HT1080 (cell line): ENCODE measurements around the gene COG4. TPM values are rescaled to one million over a fixed set of nuclear protein-coding genes. Genes with fewer than 3 reads are reported as not detected.

Experiments
- DNase-seq: peaks from one replicate; pipeline ENCODE4 v3.0.0-alpha.2; 2015; ENCODE audit warnings: low read depth
- total RNA-seq: library from RNA; depleted of rRNA; stranded (reverse); fragments of >200 nt; shearing (Covaris generic); gene quantifications from 2 replicates; pipeline ENCODE4 v1.2.3, GENCODE V29; 2014

COG4 gene
- total RNA-seq, 1 experiment from 2014 or later, result 52.8 TPM

- no peak for DNase-seq
Observed at GRCh38 chr16:70480127-70481105, 42.9 kb downstream of the COG4 start.

DNA sequence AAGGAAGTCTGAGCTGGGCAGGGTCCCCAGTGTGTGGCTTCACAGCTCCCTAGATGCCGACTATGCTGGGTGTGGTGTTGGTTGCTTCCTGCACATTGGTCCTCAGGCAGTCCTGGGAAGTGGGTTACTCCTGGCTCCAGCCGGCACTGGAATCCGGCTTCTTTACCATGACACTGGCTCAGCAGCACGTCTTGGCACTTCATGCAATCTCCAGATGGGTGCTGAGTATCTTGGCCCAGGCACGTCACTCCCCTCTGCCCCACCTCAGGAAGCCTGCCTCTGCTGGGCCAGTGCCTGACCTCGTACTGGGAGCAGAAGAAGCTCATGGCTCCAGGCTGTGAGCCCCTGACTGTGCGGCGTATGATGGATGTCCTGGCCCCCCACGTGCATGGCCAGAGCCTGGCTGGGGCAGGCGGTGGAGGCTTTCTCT lies 44.4 kb downstream of the COG4 start:
- peak; percentile 23 for DNase-seq

DNA sequence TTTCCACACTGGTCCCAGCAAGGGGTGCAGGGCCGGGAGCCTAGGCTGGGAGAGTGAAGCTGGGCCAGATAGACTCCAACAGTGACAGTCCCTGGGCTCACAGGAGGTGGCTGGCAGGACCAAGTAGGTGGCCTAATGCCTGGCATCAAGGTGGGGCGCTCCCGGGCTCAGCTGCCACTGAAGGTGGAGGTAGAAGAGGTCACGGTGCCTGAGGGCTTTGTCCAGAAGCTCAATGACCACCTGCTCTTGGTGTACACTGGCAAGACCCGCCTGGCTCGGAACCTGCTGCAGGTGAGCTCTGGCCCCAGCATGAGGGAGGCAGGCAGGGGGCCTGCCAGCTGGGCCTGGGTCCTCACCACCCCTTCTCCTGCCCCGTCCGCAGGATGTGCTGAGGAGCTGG lies 45.2 kb downstream of the COG4 start:
- no peak for DNase-seq

- DNase-seq, result peak; percentile 86
Observed at GRCh38 chr16:70476272-70477020, 46.9 kb downstream of the COG4 start.

DNA sequence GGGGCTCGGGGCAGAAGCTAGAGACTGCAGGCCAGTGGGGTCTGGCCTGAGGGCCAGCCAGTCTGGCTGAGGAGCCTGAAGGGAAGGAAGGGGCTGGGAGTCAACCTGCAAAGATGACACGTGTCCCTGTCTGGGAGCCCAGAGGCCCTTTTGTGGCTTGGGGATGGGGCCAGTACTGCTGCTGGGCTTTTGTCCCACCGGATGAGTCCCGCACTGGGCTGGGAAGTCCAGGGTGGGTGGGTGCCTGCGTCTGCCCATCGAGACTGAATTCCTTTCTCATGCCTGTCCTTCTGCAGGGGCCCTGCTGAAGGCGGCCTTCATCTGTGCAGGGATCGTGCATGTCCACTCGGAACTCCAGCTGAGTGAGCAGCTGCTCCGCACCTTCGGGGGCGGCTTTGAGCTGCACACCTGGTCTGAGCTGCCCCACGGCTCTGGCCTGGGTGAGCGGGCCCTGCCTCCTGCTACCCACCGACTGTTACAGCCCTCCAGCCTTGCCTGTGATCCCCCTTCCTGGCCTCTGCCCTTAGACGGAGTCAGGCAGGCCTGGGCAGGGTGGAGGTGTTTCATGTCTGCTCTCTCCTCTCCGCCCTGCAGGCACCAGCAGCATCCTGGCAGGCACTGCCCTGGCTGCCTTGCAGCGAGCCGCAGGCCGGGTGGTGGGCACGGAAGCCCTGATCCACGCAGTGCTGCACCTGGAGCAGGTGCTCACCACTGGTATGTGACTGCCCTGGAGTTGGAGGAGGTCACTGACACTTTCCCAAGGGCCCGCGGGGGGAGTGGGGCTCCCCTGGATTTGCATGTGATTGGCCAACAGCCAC lies 48.1 kb downstream of the COG4 start:
- no peak for DNase-seq

GRCh38 chr16:70474320-70475053 lies 48.9 kb downstream of the COG4 start:
- no peak for DNase-seq

- no peak for DNase-seq
Observed at GRCh38 chr16:70473446-70474319, 49.7 kb downstream of the COG4 start.

- DNase-seq, result no peak
Observed at GRCh38 chr16:70472786-70473433, 50.4 kb downstream of the COG4 start.

- DNase-seq, result no peak
Observed at GRCh38 chr16:70470927-70471341, 52.4 kb downstream of the COG4 start.

- no peak for DNase-seq
Observed at GRCh38 chr16:70470141-70470926, 53.0 kb downstream of the COG4 start.

DNA sequence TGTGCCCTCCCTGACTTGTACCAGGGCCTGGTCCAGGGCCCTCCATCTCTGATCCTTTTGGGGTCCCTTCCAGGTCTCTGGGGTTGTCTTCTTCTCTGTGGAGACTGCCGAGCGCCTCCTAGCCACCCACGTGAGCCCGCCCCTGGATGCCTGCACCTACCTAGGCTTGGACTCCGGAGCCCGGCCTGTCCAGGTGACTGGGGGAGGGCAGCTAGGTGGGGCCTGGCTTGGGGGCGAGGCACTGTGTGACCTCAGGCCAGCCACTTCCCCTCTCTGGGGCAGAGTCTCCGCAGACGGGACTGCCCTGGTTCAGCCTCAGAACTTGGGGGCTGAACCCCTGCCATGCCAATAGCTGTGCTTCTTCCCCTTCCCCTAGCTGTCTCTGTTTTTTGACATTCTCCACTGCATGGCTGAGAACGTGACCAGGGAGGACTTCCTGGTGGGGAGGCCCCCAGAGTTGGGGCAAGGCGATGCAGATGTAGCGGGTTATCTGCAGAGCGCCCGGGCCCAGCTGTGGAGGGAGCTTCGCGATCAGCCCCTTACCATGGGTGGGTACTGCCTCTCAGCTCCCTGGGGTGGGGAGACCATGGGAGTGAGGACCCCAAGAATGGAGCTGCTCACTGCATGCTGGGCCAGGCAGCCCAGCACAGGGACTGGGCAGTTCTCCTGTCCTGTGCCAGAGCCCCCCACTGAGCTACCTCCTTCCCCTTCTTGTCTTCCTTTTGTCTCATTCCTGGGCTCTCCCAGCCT lies 54.4 kb downstream of the COG4 start:
- no peak for DNase-seq

DNA sequence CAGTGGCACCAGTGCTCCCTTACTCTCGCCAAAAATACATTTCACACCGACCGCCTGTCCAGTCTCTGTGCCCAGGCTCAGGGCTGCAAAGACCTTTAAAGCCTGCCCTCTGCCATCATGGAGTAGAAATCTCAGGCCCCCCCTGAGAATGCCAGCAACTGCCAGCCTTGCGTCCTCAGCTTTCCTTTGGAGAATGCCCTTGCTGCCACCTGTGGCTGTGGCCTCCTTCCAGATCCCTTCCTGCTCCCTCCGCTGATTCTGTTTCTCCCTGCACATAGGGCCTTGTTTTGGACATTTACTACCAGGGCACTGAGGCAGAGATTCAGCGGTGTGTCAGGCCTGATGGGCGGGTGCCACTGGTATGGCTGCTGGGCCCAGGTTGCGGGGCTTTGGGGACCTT lies 55.7 kb downstream of the COG4 start:
- DNase-seq, result no peak

- DNase-seq, result no peak
Observed at GRCh38 chr16:70467113-70467512, 56.2 kb downstream of the COG4 start.

DNA sequence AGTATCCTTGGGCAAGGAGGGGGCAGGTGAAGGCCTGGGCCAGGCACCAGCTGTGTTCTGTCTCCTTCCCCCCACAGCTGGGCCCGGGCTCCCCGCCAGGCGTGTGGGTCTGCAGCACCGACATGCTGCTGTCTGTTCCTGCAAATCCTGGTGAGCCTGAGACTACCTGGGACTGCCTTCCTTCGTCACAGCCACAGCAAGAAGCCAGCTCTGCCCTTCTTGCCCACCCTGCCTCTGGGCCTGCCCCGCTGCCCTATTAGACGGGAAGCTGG lies 56.6 kb downstream of the COG4 start:
- DNase-seq, result no peak

- DNase-seq, result no peak
Observed at GRCh38 chr16:70465999-70466804, 57.2 kb downstream of the COG4 start.

DNA sequence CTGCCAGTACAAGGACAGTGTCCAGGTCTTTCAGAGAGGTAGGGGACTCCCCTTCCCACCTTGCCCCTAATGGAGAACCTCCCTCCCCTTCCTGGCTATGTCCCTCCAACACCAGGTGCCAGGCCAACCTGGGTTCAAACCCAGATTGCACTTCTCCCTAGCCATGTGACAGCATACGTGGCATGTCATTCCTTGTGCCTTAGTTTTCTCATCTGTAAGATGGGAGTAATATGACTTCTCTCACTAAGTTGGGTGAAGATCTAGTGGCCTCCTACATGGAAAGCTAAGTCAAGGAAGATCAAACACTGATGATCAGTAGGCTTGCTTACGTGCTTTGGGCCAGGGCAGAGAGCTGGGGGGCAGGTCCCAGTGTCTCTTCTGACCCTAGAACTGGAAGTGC lies 60.1 kb downstream of the COG4 start:
- DNase-seq, result no peak

- DNase-seq, result no peak
Observed at GRCh38 chr16:70460737-70461261, 62.6 kb downstream of the COG4 start.
